HG03520 (cell line): ENCODE measurements around the gene PAX8.

ENCODE experiments used
- ATAC-seq: cut with Tn5 transposase; IDR thresholded peaks from one replicate; pipeline ENCODE4 v1.9.1; 2021; ENCODE audit warnings: mild to moderate bottlenecking, moderate library complexity; ENCODE audit not compliant: unreplicated experiment

PAX8 gene

GRCh38 chr2:113172721-113173541 is 105.8 kb downstream of the PAX8 start:
- ATAC-seq, result no peak

DNA sequence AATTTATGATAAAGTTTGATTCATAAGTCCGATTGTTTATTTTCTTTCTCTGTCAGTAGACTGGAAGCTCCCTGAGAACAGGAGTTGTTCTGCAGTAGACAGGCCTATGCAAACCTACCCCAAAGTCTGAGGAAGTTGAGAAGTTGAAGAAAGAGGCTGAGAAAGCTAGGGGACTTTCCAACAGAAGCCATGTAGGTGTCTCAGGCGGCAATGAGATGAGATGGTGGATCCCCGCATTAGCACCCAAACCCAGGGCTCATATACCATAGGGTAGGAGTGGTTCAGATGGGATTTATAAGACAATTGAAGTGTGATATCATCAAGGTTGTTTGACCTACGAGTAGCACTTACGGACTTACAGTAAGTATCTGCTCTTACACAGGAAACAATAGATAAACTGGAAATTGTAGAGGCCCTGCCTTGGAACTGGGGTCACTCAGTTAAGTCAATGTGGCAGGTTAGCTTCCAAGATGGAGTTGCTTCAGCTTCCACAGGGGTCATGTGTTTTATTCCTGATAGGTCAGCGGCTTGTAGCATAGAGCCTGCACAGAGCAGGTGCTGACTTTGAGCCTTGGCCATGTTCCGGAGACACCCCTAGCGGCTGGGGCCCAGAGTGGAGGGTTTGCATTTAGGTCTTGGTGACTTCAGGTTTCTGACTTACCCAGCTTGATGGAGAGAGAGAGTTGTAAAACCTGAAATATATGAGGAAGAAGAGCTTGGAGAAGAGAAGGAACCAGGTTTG is 107.2 kb downstream of the PAX8 start:
- ATAC-seq, result no peak

GRCh38 chr2:113169586-113169985 is 109.1 kb downstream of the PAX8 start:
- ATAC-seq, result no peak

DNA sequence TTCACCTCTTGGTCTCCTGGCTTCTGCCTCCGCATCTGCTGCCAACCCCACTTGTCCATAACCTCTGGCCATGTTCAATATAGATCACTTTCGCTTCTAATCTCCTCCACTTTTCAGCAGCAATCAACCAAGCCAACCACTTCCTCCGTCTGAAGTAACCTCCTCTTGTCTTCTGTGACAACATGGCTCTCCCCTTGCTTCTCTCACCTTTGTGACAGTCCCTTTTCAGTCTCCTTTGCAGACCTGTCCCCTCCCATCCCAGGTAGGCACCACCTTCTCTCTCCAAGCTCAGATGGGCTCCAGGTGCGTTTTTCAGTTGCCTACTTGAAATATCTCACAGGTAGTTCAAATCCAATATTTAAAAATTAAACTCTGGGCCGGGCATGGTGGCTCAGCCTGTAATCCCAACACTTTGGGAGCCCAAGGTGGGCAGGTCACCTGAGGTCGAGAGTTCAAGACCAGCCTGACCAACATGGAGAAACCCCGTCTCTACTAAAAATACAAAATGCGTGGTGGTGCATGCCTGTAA is 109.7 kb downstream of the PAX8 start:
- no peak for ATAC-seq

- no peak for ATAC-seq
Measured at GRCh38 chr2:113167962-113168340, 110.8 kb downstream of the PAX8 start.

DNA sequence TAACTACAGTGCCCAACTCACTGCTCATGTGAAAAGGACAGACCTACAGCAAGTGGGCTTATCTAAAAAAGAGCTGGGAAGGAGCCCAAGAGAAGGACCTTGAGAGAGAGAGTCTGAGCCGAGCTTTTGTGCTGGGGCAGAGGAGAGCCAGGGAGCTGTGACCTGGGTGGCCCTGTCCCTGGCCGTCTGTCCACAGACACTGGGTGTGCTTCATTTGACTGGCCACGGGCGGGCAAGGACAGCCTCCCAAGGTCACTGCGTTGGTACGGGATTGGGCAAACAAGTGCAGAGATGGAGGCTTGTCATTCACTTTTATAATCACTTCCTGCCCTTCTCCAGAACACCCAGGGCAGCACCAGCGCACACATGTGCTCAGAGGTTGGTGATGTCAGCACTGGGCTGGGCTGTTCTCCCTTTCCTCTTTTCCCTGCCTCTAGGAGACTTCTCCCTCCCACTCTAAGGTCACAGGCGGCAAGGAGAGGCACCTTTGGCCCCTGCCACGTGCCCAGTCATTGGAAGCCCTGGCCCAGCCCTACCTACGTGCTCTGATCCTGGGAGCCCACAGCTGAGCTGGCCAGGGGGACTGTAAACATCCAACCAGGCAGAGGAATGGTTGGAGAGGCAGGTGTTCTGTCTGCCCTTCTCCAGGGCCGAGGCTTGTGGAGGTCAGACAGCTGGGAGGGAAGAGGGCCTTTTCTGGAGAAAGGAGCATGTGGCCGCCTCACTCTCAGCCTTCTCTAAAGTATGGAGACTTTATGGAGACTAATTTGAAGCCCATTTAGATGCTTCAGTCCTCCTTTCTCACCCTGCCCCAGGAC is 111.4 kb downstream of the PAX8 start:
- no peak for ATAC-seq

DNA sequence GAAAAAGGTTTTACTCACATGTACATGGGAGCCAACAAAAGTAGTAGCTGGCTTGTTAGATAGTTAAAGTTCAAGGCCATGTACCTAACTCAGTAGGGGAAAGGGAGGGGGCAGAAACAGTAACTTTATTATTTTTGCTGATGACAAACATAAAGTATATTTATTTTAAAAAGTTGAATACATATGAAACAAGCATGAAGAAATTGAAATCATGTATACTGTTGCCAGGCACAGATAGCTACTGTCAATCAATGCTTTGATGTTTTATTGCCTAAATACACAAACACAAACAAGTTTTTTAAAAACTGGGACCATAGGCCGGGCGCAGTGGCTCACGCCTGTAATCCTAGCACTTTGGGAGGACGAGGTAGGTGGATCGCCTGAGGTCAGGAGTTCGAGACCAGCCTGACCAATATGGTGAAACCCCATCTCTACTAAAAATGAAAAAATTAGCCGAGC is 112.5 kb downstream of the PAX8 start:
- ATAC-seq, result no peak
